ENCODE results near the gene GPR146. TPM values are rescaled to one million over a fixed set of nuclear protein-coding genes. Genes with fewer than 3 reads are reported as not detected.

Gene GPR146
- total RNA-seq, 3 donors from 2014 or later = 24.1 to 56.8 (median 43.6) TPM

GRCh38 chr7:1046722-1047679 lies 2.7 kb downstream of the GPR146 start:
- H3K4me3 ChIP-seq = peak overlapping the region in 2 of 3 donors; percentile 1 to 27
- H3K27me3 ChIP-seq = no peaks in the 10 kb centered on the region
- H3K36me3 ChIP-seq = no peaks in the 10 kb centered on the region
- H3K4me1 ChIP-seq = peaks cover 21 to 22% of the 10 kb centered on the region in 2 donors
- DNase-seq (ENCODE audit: low spot score in 2 of 2) = no peak
- no peak for TF ChIP-seq CTCF (IDR thresholded peaks at IDR 0.05)
- TF ChIP-seq POLR2A (IDR thresholded peaks at IDR 0.05) = no peak
- intact Hi-C loops (cut with DNase I; ENCODE audit: low total_unique reads) = no loop called here
- no peaks in the 10 kb centered on the region for H3K9me3 ChIP-seq
- peak overlapping the region; percentile 41 to 90 for H3K27ac ChIP-seq

GRCh38 chr7:1049006-1049741 lies 4.8 kb downstream of the GPR146 start:
- Histone ChIP-seq H3K27me3 (no peaks in the 10 kb centered on the region), H3K4me3 (no peak overlapping the region), H3K27ac (peak overlapping the region in 1 of 2 donors; percentile 90), H3K9me3 (no peaks in the 10 kb centered on the region), H3K36me3 (no peaks in the 10 kb centered on the region), H3K4me1 (peaks cover 21 to 23% of the 10 kb centered on the region in 2 donors)
- TF ChIP-seq POLR2AphosphoS5 (IDR thresholded peaks at IDR 0.05) (no peak), CTCF (IDR thresholded peaks at IDR 0.05) (no peak), POLR2A (IDR thresholded peaks at IDR 0.05) (no peak)
- DNase-seq (ENCODE audit: low spot score in 2 of 2) = no peak
- intact Hi-C loops (cut with DNase I; ENCODE audit: low total_unique reads) = loop anchor here (1.0 kb wide), 1 partner anchor 43 kb away; no protein-coding TSS in a partner anchor

GRCh38 chr7:1049801-1050200 lies 5.5 kb downstream of the GPR146 start:
- H3K27me3 ChIP-seq = no peaks in the 10 kb centered on the region
- TF ChIP-seq POLR2A (IDR thresholded peaks at IDR 0.05) = no peak
- no peak for TF ChIP-seq POLR2AphosphoS5 (IDR thresholded peaks at IDR 0.05)
- TF ChIP-seq CTCF (IDR thresholded peaks at IDR 0.05) = no peak
- H3K9me3 ChIP-seq = no peaks in the 10 kb centered on the region
- no peak overlapping the region for H3K4me3 ChIP-seq
- no peak for DNase-seq (ENCODE audit: low spot score in 2 of 2)
- intact Hi-C loops (cut with DNase I; ENCODE audit: low total_unique reads) = loop anchor here (1.0 kb wide), 1 partner anchor 42 kb away; no protein-coding TSS in a partner anchor
- peaks cover 21 to 23% of the 10 kb centered on the region in 2 donors for H3K4me1 ChIP-seq
- H3K36me3 ChIP-seq = no peaks in the 10 kb centered on the region
- peak overlapping the region in 1 of 2 donors; percentile 90 for H3K27ac ChIP-seq

- no peak for DNase-seq (ENCODE audit: low spot score in 2 of 2)
- Histone ChIP-seq H3K27ac (peak overlapping the region in 1 of 2 donors; percentile 90), H3K4me3 (no peak overlapping the region), H3K9me3 (no peaks in the 10 kb centered on the region), H3K4me1 (peaks cover 19 to 21% of the 10 kb centered on the region in 2 donors), H3K36me3 (no peaks in the 10 kb centered on the region), H3K27me3 (no peaks in the 10 kb centered on the region)
- intact Hi-C loops (cut with DNase I; ENCODE audit: low total_unique reads) = no loop called here
- TF ChIP-seq POLR2AphosphoS5 (IDR thresholded peaks at IDR 0.05) = no peak
- no peak for TF ChIP-seq CTCF (IDR thresholded peaks at IDR 0.05)
- no peak for TF ChIP-seq POLR2A (IDR thresholded peaks at IDR 0.05)
Observed at GRCh38 chr7:1050254-1050906, 6.0 kb downstream of the GPR146 start.
